ENCODE measurements around the gene LIMCH1.
A peak's percentile ranks its signal among the peaks of the same experiment; 100 is the strongest.
"Not testable (repeated sequence)": the region's sequence is repeated elsewhere in the genome, so short reads cannot be mapped to it uniquely, and the experiment has no call there.

The LIMCH1 gene

GRCh38 chr4:41692717-41693345 lies 154.9 kb downstream of the LIMCH1 start:
- peak; percentile 23 for DNase-seq

- peak; percentile 8 for DNase-seq
Measured at GRCh38 chr4:41693629-41694028, 155.7 kb downstream of the LIMCH1 start.

- peak; percentile 21 for DNase-seq
Measured at GRCh38 chr4:41696131-41696530, 158.2 kb downstream of the LIMCH1 start.

- DNase-seq = no peak
Measured at GRCh38 chr4:41696763-41697162, 158.8 kb downstream of the LIMCH1 start.

- no peak for DNase-seq
Measured at GRCh38 chr4:41701983-41702382, 164.0 kb downstream of the LIMCH1 start.

GRCh38 chr4:41702770-41703169 lies 164.8 kb downstream of the LIMCH1 start:
- DNase-seq = no peak

- no peak for DNase-seq
Measured at GRCh38 chr4:41703785-41704184, 165.8 kb downstream of the LIMCH1 start.

GRCh38 chr4:41709844-41710481 lies 172.0 kb downstream of the LIMCH1 start:
- DNase-seq = peak; percentile 55

- not testable (repeated sequence) for DNase-seq
Measured at GRCh38 chr4:41711654-41712053, 173.7 kb downstream of the LIMCH1 start.

GRCh38 chr4:41712425-41712824 lies 174.5 kb downstream of the LIMCH1 start:
- no peak for DNase-seq

GRCh38 chr4:41713768-41714167 lies 175.8 kb downstream of the LIMCH1 start:
- no peak for DNase-seq

- DNase-seq = no peak
Measured at GRCh38 chr4:41714364-41715000, 176.5 kb downstream of the LIMCH1 start.

- no peak for DNase-seq
Measured at GRCh38 chr4:41715155-41715554, 177.2 kb downstream of the LIMCH1 start.

- no peak for DNase-seq
Measured at GRCh38 chr4:41718907-41719306, 180.9 kb downstream of the LIMCH1 start.

GRCh38 chr4:41719417-41719816 lies 181.5 kb downstream of the LIMCH1 start:
- no peak for DNase-seq

GRCh38 chr4:41722181-41722580 lies 184.2 kb downstream of the LIMCH1 start:
- no peak for DNase-seq

- DNase-seq = no peak
Measured at GRCh38 chr4:41723286-41723685, 185.3 kb downstream of the LIMCH1 start.

- DNase-seq = no peak
Measured at GRCh38 chr4:41725254-41725653, 187.3 kb downstream of the LIMCH1 start.

- no peak for DNase-seq
Measured at GRCh38 chr4:41727861-41728572, 190.1 kb downstream of the LIMCH1 start.

GRCh38 chr4:41728573-41728913 lies 190.6 kb downstream of the LIMCH1 start:
- DNase-seq = no peak

- DNase-seq = no peak
Measured at GRCh38 chr4:41731569-41732126, 193.7 kb downstream of the LIMCH1 start.

GRCh38 chr4:41734371-41734770 lies 196.4 kb downstream of the LIMCH1 start:
- DNase-seq = no peak

- not testable (repeated sequence) for DNase-seq
Measured at GRCh38 chr4:41737491-41737890, 199.5 kb downstream of the LIMCH1 start.
